ENCODE data around the gene EFCAB11.

Gene EFCAB11

GRCh38 chr14:89908712-89909450 is 45.6 kb downstream of the EFCAB11 start:
- no peak for TF ChIP-seq CTCF (IDR thresholded peaks at IDR 0.05; ENCODE audit: low read length, missing control alignments)
- no peak for DNase-seq (ENCODE audit: low read depth)
- no peak overlapping the region for H3K4me3 ChIP-seq (replicated peaks; ENCODE audit: low read depth, low read length)

GRCh38 chr14:89907655-89908054 is 46.9 kb downstream of the EFCAB11 start:
- DNase-seq (ENCODE audit: low read depth), result no peak
- no peak for TF ChIP-seq CTCF (IDR thresholded peaks at IDR 0.05; ENCODE audit: low read length, missing control alignments)

GRCh38 chr14:89906000-89906399 is 48.5 kb downstream of the EFCAB11 start:
- no peak for DNase-seq (ENCODE audit: low read depth)
- no peak overlapping the region for H3K4me3 ChIP-seq (replicated peaks; ENCODE audit: low read depth, low read length)
- TF ChIP-seq CTCF (IDR thresholded peaks at IDR 0.05; ENCODE audit: low read length, missing control alignments), result no peak

More at GRCh38 chr14:89907655-89908054, 46.9 kb downstream of the EFCAB11 start:
- H3K4me3 ChIP-seq (replicated peaks; ENCODE audit: low read depth, low read length), result no peak overlapping the region

- H3K4me3 ChIP-seq (replicated peaks; ENCODE audit: low read depth, low read length), result no peak overlapping the region
These were observed 51.1 kb downstream of the EFCAB11 start for GRCh38 chr14:89903340-89903952.

GRCh38 chr14:89902881-89903280 is 51.6 kb downstream of the EFCAB11 start:
- H3K4me3 ChIP-seq (replicated peaks; ENCODE audit: low read depth, low read length), result no peak overlapping the region
- TF ChIP-seq CTCF (IDR thresholded peaks at IDR 0.05; ENCODE audit: low read length, missing control alignments), result no peak
- no peak for DNase-seq (ENCODE audit: low read depth)

More at GRCh38 chr14:89903340-89903952, 51.1 kb downstream of the EFCAB11 start:
- DNase-seq (ENCODE audit: low read depth), result no peak
- no peak for TF ChIP-seq CTCF (IDR thresholded peaks at IDR 0.05; ENCODE audit: low read length, missing control alignments)

GRCh38 chr14:89900802-89901201 is 53.7 kb downstream of the EFCAB11 start:
- no peak for DNase-seq (ENCODE audit: low read depth)
- no peak for TF ChIP-seq CTCF (IDR thresholded peaks at IDR 0.05; ENCODE audit: low read length, missing control alignments)
- H3K4me3 ChIP-seq (replicated peaks; ENCODE audit: low read depth, low read length), result no peak overlapping the region

Data from fibroblast of pulmonary artery (primary cell).